ENCODE data around the gene ZNF585A. TPM values are rescaled to one million over a fixed set of nuclear protein-coding genes. Genes with fewer than 3 reads are reported as not detected.

Gene ZNF585A
- total RNA-seq (10 to 100 TPM in 7 of 9 donors, 1 to 10 TPM in 2; 6.5 to 14.8 (median 11.3) TPM), polyA plus RNA-seq (10 to 100 TPM; 14.7 to 22.2 TPM)
- long read RNA-seq, donor 1, full-length matches to known transcripts = 3 of 6 reads
- long read RNA-seq, donor 1, partial matches to known transcripts = 0 of 6 reads
- long read RNA-seq, donor 1, other reads (novel, unspliced or antisense) = 3 of 6 reads
- long read RNA-seq, donor 2, full-length matches to known transcripts = 26 of 34 reads
- long read RNA-seq, donor 2, partial matches to known transcripts = 1 of 34 reads
- long read RNA-seq, donor 2, other reads (novel, unspliced or antisense) = 7 of 34 reads
- long read RNA-seq, donor 3, full-length matches to known transcripts = 7 of 7 reads
- long read RNA-seq, donor 3, partial matches to known transcripts = 0 of 7 reads
- long read RNA-seq, donor 3, other reads (novel, unspliced or antisense) = 0 of 7 reads

GRCh38 chr19:37172368-37173366 is at the start of gene ZNF585A:
Gene ZNF585A (minus strand): TSS chr19:37172695. CDS start chr19:37169910, 2,785 bp downstream.
- Histone ChIP-seq H3K36me3 (peaks cover 0 to 27% (median 22%) of the 10 kb centered on the region in 9 donors), H3K9me3 (peaks cover 0 to 37% (median 5%) of the 10 kb centered on the region in 12 donors), H3K4me3 (peak within 1 kb of the TSS; percentile 49 to 81 (median 68)), H3K27me3 (no peaks in the 10 kb centered on the region), H3K27ac (peak within 1 kb of the TSS in 11 of 12 donors; percentile 6 to 82 (median 67)), H3K4me1 (peaks cover 0 to 14% (median 7%) of the 10 kb centered on the region in 12 donors)
- ATAC-seq (peak; percentile 100), DNase-seq (peak; percentile 93 to 95 (median 93))
- WGBS, 4 donors = 5% methylated on average over 30 of the region's 30 CpGs
- TF ChIP-seq CTCF (IDR thresholded peaks at IDR 0.05) (peak in 7 of 12 donors; percentile 21 to 59 (median 34)), POLR2A (IDR thresholded peaks at IDR 0.05) (peak in 1 of 2 donors; percentile 32)
- intact Hi-C loops (cut with DNase I) = loop anchor here in 6 of 10 donors (1.0 to 10.0 kb wide), 9 partner anchors 38 to 199 kb away; partner anchors contain the start of genes ZNF383 (in 4 of the 6), ZNF420 (in 2 of the 6) and ZNF585B (in 2 of the 6)

DNA sequence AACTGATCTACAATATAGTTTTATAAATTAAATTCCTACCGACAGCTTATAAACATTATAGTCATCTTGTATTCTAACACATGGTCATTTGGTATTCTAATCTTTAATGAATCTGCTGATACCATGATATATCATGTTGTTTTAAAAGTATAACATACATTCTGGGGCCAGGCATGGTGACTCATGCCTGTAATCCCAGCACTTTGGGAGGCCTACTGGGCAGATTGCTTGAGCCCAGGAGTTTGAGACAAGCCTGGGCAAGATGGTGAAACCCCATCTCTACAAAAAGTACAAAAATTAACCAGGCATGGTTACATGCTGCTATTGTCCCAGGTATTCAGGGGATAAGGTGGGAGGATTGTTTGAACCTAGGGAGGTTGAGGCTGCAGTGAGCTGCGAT is 48.6 kb upstream of the ZNF585A start:
- ATAC-seq (no peak), DNase-seq (no peak)
- H3K9me3 ChIP-seq = peaks cover 0 to 33% (median 0%) of the 10 kb centered on the region in 12 donors
- H3K4me1 ChIP-seq = peaks cover 0 to 26% (median 9%) of the 10 kb centered on the region in 12 donors
- TF ChIP-seq CTCF (IDR thresholded peaks at IDR 0.05) (no peak), POLR2A (IDR thresholded peaks at IDR 0.05) (no peak)
- no peak overlapping the region for H3K27ac ChIP-seq
- H3K27me3 ChIP-seq = no peaks in the 10 kb centered on the region
- intact Hi-C loops (cut with DNase I) = loop anchor here in 2 of 10 donors (5.0 to 10.0 kb wide), 2 partner anchors 154 to 244 kb away; partner anchors contain the start of gene ZNF527 (in 1 of the 2)
- H3K4me3 ChIP-seq = no peak overlapping the region
- WGBS, 4 donors = 92 to 99% (median 93%) methylated on average over 2 of the region's 2 CpGs
- H3K36me3 ChIP-seq = peaks cover 0 to 52% (median 38%) of the 10 kb centered on the region in 9 donors

DNA sequence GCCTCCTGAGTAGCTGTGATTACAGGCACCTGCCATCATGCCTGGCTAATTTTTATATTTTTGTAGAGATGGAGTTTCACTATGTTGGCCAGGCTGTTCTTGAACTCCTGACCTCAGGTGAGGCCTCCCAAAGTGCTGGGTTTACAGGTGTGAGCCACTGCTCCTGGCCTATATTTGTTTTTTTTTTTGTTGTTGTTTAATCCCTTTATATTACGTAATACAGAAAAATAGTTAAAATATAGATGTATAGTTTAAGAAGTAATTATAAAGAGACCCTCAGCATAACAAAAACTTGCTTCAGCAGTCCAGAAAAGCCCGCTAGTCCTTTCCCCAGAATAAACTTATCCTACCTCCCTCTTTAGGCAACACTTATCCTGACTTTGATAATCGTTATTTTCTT is 47.9 kb upstream of the ZNF585A start:
- Histone ChIP-seq H3K4me1 (peaks cover 0 to 26% (median 9%) of the 10 kb centered on the region in 12 donors), H3K9me3 (peaks cover 0 to 27% (median 0%) of the 10 kb centered on the region in 12 donors), H3K27ac (no peak overlapping the region), H3K4me3 (no peak overlapping the region), H3K36me3 (peaks cover 0 to 44% (median 31%) of the 10 kb centered on the region in 9 donors), H3K27me3 (no peaks in the 10 kb centered on the region)
- no peak for ATAC-seq
- no peak for TF ChIP-seq POLR2A (IDR thresholded peaks at IDR 0.05)
- no peak for TF ChIP-seq CTCF (IDR thresholded peaks at IDR 0.05)
- DNase-seq = no peak
- 90 to 93% (median 92%) methylated on average over 3 of the region's 3 CpGs for WGBS, 4 donors
- intact Hi-C loops (cut with DNase I) = loop anchor here in 2 of 10 donors (5.0 to 10.0 kb wide), 2 partner anchors 154 to 243 kb away; partner anchors contain the start of gene ZNF527 (in 1 of the 2)
